Dedifferentiated amniotic fluid mesenchymal stem cell (primary cell): ENCODE measurements around the gene CHD2.
"Not testable (repeated sequence)": the region's sequence is repeated elsewhere in the genome, so short reads cannot be mapped to it uniquely, and the experiment has no call there.

Source experiments
- DNase-seq: peaks from one replicate; pipeline ENCODE4 v3.0.0-alpha.2; 2016; ENCODE audit errors: extremely low spot score

The CHD2 gene

DNA sequence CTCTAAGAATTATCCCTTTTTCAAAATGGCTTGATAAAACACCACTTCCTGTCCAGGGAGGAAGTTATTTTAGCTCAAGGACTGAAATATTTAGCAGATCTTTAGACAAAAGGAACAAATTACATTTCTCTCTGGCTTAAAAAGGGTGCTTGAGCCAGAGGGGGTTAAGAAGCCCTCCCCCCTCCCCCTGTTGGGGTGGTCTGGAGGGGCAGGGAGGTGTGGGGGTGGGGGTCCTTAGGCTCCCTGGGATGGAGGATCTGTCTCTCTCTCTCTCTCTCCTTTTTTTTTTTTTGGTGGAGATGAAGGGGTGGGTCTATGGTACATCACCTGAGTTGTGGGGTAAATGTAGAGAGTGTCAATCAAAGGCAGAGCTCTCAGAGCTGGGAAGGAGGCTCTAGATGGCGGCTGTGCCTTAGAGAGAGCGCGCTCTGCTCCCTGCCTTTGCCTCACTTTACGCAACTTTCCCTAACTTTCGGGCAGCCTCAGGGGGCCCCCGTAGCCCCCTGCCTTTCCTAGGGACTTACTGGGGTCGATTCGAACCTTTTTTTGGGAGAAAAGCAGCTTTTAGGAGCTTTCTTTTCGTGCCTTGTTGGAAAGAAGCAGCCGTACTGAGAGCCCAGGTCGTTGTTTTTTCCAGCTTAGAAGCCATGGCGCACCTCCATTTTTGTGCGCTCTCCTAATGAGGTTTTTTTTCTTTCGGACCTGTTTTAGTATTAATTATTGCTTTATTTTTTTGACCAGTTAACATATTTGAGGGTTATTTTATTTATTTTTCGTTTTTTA, at the start of gene CHD2:
TSS of gene CHD2 (plus strand) at position 377 of the 783 bp plus-strand sequence. CDS start 914 bp downstream, outside the sequence.
- DNase-seq: peak; percentile 72

DNA sequence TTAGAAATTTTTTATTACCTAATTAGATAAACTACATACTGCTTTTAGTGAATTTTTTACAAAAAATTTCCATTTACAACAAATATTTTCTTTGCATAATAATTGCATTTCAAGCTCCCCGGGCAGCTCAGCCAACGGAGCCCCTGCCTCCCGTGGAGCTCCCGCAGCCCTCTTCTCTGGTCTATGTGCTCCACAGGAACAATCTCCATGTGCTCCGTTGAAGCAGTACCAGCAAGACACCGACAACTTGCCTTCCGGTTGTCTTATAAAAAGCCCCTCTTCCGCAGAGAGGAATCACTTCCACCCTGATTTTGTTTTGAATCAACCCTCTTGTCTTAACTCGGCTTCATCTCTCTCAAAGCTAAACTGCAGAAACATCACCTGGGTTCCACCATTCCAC, 46.9 kb upstream of the CHD2 start:
- DNase-seq: no peak

DNA sequence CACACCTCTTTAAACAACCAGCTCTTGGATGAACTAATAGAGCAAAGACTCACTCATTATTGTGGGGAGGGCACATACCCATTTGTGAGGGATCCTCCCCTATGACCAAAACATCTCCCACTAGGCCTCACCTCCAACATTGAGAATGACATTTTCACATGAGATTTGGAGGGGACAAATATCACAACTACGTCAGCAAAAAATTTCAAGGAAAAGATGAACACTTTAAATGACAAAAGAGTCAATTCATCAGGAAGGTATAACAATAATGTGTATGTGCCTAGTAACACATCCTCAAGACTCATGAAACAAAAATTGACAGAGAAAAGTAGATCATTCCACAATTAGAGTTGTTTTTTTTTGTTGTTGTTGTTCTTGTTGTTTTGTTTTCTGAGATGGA, 38.4 kb upstream of the CHD2 start:
- no peak for DNase-seq

DNA sequence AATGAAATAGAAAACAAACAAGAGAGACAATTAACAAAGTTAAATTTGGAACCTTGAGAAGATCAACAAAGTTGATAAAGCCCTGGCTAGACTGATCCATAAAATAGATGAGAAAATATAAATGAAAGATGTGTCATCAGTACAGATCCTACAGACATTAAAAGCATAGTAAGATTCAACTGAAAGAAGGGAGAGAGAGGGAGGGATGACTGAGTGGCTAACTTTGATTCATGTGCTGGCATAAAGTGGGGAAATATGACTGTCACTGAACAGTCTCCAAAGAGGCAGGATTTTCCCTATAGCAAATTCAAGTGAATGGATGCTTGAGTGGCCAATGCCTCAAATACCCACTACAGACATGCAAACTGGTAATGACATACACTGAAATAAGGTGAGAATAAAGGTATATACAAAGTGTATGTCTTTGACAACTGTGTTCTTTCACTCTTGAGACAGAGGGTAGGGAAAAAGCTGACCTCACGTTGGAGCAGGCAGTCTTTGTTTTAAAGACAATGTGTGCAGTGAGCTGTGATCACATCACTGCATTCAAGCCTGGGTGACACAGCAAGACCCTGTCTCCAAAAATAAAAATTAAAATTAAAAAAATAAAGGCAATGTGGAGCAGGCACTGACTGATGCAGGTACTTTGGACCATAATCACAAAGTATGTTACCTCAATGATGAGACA, 35.9 kb upstream of the CHD2 start:
- DNase-seq: no peak

DNA sequence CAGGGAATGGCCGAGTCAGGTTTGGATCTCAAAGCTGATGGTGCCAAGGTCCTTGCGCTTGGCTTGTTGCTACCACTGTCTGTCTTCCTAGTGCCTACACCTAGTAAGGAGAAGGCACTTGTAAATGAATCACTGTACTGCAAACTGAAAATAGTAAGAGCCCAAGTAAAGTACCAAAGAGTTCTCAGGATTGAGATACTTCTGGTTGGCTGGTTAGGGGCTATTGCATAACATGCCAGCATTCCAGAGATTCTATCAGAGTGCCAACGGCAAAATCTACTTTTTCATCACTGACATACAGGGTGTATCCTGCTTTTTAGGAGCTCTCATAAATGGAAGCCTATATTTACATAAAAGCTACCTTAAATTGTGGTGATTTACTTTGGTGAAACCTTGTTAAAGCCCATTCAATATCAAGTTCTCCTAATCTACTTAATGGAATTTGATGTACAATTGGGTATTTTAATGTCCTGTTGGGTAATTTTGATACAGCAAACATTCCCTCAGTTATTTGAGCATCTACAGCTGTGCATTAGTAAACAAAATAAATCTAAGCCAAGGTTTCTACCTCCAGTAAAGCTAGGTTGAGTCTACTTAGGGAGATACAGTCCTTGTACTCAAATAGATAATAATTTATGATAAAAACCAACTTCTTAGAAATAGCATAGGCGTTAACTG, 30.7 kb upstream of the CHD2 start:
- peak; percentile 68 for DNase-seq

DNA sequence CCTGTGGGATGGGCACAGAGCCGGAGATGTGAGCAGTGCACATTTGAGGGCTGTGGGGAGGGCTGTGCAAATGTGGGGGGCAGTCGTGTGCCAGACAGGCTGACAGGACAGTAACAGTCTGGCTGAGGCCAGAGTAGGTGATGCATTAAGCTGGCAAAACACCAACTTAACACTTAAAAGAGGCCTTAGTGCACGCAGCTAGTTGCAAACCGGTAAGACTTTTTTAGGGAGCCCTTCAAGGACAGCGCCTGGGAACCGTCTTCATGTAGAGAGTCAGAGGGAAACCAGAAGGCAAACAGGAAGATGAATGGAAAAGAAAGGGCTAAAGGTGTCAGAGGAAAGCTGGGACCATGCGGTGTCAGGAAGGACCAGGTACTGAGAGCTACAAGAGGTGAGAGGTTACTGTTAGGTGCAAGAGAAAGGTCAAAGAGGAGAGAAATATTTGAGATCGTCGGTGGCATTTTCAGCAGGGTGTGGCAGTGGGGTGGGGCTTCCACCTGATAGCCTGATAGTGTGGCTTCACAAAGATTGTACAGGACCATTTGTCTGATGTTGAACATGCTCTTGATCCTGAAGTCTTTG, 30.0 kb upstream of the CHD2 start:
- DNase-seq: no peak

DNA sequence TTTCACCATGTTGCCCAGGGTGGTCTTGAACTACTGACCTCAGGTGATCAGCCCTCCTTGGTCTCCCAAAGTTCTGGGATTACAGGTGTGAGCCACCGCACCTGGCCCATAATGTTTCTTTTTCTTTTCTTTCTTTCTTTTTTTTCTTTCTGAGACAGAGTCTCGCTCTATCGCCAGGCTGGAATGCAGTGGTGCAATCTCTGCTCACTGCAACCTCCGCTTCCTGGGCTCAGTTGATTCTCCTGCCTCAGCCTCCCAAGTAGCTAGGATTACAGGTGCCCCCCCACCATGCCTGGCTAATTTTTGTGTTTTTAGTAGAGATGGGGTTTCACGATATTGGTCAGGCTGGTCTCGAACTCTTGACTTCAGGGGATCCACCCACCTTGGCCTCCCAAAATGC, 27.2 kb upstream of the CHD2 start:
- not testable (repeated sequence) for DNase-seq

DNA sequence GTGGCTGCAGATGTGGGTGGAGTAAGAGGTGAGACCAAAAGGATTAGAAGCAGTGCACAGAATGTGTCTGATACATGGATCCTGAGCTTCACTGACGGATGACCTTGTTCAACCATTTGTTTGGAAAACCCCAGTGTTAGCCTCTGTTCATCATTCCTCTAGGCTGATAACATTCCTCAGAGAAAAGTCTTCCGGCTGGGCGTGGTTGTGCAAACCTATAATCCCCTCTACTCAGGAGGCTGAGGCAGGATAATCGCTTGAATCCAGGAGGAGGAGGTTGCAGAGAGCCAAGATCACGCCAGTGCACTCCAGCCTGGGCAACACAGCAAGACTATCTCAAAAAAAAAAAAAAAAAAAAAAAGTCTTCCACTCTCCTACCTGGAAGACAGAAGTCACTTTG, 23.1 kb upstream of the CHD2 start:
- DNase-seq: no peak

DNA sequence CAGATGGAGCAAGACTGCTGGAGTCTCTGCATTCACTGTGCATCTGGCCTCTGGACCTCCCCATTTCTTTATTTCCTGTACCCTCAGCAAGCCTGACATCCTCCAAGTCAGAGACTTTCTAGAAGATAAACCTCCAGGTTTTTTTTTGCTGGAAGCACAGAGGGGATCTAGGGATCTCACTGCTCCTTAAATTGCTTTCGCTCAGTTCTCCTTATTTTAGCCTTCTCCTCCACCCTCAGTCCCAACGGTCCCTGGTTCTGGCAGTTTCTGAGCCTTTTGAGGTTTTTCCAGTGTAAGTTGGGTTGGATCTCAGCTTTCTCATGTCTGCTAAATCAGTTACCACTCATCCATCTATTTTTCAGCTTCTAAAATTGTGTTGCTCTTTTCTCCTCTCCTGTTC, 22.7 kb upstream of the CHD2 start:
- no peak for DNase-seq

DNA sequence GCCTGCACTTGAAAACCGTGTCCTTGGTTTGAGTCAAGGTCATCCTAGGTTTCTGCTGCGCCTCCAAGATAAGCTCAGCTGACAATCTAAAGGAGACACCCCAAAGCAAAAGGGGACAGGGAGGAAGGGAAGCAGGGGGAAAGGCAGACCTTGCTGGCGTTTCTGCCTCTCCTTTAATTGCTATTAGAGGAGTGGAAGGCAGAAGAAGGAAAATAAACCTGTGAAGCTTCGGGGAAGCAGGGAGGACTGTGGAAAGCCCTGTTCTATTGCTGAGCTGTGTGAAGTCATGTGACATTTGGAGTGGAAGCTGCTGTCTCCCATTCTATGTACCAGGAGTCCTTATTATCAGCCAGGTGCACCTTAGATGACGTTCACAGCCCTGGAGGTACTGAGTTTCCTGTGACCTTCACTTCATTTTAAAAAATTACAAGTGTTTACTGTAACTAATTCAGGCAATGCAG, 21.5 kb upstream of the CHD2 start:
- DNase-seq: no peak

DNA sequence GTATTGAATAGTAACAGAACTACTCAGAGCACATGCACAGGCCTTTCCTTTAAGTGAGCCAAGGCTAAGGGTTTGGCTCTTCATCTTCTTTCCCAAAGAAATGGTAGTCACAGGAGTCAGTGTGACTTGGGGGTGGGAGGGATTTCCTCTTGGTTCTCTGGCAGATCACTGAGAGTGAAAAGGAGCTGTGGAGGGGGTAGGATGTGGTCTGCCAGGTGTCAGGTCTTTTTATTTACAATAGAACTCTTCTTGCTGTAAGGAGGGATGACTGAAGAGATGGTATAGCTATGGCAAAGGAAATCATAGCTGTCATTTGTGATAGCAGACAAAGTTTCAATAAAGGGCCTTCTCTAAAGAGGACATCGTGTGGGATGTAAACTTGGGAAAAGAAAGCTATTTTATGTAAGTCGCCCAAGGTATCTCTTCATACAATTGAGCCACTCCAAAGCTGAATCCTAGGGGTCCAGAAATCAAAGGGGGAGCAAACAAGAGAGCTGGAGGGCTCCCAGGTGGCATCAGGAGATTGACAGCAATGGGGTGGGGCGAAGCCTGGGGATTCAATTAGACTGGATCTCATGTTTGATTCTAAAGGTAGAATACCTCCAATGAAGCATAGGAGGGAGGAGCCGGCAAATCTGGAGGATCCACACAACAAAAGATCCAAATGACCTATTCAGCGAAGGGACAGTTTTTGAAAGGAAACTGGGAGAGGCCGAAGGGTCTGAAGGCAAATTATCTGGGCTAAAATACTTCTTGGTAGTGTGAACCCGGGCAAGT, 20.0 kb upstream of the CHD2 start:
- no peak for DNase-seq

DNA sequence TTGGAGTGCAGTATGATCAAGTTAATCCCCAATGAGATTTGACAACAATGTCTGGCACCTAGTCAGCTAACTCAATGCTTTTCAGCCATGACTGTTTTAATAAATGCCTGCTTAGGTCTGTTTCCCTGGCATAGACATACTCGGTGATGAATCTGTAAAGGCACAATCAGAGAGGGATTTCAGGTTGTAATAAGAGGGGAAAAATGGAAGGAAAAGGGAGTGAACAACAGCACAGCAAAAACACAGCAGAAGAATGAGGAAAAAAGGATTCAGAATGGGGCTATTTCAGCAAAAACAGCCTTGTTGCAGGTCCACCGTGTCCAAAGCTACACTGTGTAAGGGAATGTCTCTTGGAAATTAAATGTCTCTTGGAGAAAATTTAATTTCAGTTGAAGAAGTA, 19.3 kb upstream of the CHD2 start:
- DNase-seq: no peak

DNA sequence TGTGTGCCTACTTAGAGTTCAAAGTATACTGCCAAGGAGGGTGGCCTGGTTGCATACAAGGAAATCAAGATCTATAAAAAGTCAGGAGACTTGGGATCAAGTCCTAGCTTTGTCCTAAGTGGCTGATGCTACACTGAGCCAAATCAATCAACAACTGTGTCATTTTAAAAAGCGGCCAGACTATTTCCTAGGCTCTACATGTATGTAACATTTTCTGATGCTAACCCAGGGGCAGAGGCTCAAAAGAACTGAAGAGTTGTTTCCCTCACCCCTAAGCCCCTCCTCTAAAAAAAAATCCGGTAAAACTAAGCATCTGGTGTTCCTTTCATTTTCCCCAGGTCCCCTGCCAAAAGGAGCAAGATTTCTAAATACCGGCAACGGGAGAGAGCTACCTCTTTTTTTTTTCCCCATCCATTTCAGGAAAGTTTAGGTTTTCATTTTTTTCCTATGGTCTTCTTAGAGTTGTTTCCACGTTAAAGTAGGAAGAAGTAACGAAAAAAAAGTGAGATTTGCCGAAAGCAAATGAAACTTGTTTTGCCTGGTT, 18.8 kb upstream of the CHD2 start:
- no peak for DNase-seq

DNA sequence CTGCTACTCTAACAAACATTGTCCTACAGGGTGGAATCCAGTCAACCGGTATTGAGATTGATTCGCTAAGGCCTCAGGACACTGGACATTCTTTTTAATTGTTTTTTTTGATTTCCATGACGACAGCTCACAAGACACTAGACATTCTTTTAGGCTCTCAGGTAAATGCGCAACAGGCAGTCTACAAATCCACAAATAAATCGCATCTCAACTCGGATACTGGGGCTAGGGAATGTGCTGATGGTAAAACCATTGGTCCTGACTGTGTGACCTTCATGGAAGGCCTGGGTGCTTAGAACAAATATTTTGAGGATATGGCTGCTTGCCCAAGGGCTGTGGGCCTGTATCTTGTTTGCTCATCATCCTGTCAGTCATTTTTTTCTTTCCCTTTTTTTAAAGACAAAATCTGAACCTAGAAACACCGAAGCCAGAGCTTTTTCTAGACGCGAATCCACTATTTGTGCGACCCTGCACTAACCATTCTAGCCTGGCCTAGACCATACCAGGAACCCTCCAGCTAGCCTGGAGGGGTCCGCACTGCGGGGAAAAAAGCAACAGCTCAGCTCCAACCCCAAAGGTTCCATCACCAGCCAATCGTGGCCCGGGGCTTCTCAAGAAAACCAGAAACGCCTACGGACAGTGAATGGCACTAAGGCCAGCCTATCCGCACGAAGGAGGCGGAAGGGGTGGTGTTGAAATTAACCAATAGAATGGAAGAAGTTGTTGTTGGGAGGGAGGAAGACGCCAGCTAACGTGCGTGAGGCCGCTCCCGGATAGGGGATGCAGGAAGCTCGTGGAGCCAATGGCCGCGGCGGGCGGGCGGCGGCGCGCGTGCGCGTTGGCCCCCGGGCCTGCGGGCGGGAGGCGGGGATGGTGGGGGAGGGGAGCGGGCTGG, 18.1 kb upstream of the CHD2 start:
- peak; percentile 100 for DNase-seq

DNA sequence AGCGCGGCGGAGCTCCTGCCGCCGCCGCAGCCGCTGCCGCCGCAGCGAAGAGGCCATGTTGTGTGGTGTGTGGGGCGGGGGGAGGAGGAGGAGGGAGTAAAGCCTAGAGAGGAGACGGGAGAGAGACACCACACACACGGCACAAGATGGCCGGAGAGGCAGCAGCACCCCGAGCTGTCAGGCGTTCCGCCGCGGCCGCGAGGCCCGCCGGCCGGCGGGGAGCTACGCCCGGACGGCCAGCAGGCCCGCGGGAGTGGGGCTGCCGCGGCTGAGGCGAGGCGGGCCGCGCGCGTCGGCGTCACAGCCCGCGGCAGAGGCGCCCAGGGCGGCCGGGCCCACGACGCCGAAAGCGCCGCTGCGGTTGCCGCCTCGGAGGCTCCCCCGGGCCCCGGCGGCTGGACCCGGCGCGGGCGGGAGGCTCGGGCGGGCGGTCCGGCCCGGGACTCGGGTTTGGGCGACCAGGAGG, 17.4 kb upstream of the CHD2 start:
- DNase-seq: no peak

DNA sequence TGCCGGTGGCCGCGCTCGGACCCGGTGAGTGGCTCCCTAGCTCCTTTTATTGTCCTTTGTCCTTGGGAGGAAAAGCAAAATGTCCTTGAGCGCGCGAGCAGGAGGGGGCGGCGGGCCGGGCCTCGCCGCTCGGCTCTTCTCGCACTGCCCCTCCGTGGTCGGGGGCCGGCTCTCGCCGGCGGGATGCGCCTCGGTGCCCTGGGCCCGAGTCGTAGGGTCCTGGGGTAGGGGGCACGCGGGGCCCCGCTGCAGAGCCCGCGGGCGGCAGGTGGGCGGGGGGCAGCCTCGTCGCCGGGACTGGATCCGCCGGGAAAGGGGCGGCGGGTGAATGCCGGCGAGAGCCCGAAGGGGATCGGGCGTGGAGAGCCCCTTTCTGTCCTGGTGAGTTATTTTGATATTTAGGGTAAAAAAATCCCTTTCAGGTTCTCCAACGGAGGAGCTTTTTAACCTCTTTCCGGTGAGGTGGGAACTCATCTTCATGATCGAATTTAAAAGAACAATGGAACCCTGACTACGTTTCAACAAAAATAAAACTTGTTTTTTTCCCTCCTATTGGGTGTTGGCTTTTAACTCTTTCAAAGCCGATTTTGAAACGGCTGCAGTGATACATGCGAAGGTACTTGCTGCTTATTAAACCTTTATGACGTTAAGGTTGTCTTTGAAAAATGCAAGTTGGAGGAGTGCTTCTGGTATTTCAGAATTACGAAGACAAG, 16.8 kb upstream of the CHD2 start:
- no peak for DNase-seq

DNA sequence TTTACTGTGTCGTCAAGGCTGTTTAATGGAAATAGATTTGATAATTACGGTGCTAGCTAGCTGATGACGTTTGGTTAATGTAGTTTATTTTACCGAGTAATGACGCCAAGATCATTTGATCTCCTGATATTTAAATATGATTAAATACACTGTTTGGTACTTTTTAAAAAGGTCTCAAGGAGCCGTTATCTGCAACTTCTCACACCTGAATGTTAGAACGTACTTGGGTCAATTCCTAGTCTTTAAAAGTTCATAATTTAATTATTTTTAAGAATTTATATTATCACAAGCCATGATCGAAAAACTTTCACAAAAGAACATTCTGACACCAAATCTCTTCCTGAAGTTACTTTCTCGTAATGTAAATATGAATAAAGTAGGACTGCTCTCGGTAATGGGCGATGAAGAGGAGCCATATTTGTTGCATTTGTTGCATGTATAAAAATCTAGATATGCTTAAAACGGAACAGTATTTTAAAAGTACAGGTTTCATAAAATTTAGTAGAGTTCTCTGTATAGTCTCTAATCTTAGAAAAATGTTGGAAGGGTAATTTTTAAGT, 16.2 kb upstream of the CHD2 start:
- DNase-seq: peak; percentile 42

DNA sequence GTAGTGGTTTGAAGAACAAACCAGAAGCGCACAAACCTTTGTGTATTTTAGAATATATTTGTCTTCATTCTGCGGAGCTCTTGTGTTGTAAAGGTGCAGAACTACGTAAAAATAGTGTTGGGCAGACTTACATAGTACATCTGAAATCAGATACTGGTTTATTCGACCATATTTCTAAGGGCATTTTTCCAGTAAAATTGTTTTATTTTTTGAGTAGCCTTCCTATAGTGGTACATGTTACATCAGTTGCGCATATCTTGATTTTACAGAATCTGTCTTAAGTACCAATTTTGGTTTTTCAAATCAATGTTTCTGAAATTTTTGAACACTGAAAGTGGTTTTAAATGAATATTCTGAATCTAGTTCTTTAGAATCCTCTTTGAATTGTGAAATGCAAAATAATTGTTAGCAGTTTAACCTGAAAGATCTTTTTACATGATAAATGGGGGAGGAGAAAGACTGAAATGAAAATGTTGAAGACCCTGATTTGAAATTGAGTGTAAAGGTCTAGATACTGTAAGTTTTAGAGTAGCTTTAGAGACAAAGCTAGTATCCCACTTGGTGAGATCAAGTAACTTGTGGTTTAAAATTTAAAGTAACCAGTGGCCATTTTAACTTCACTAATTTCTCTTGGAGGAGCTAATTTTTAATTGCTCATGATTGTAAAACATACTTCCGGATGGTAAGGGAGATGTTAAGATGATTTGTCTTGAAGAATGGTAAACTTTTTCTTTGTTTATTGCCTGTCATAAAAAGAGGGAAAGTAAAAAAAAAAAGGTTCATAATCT, 15.5 kb upstream of the CHD2 start:
- DNase-seq: no peak
